ENCODE data around the gene SBF1.
"Not testable (repeated sequence)": the region's sequence is repeated elsewhere in the genome, so short reads cannot be mapped to it uniquely, and the experiment has no call there.

The SBF1 gene

GRCh38 chr22:50398831-50399648 is 75.8 kb downstream of the SBF1 start:
- H3K4me3 ChIP-seq (ENCODE audit: low read depth, low read length), result no peak overlapping the region
- TF ChIP-seq CTCF (IDR thresholded peaks at IDR 0.05; ENCODE audit: borderline replicate concordance, insufficient read depth, low read depth, low read length), result no peak

- H3K4me3 ChIP-seq (ENCODE audit: low read depth, low read length), result not testable (repeated sequence)
These were observed 77.3 kb downstream of the SBF1 start for GRCh38 chr22:50397371-50398060.

- H3K4me3 ChIP-seq (ENCODE audit: low read depth, low read length), result no peak overlapping the region
- TF ChIP-seq CTCF (IDR thresholded peaks at IDR 0.05; ENCODE audit: borderline replicate concordance, insufficient read depth, low read depth, low read length), result no peak
These were observed 78.0 kb downstream of the SBF1 start for GRCh38 chr22:50396751-50397370.

Measured in GM12875 (cell line).